H1 (cell line): ENCODE data around the gene NEBL.

Experiments
- CEBPB ChIP-seq: IDR thresholded peaks from 2 replicates; pipeline ENCODE4 v1.6.1; 2012; ENCODE audit warnings: low read depth, low read length
- CTCF ChIP-seq, 3 experiments: IDR thresholded peaks; 1 replicate in 2 of 3; 2 replicates in 1 of 3; pipeline versions ENCODE4 v1.5.1 to v1.6.1; 2011; ENCODE audit warnings: low read length in 3 of 3, mild to moderate bottlenecking in 3 of 3, inconsistent platforms in 2 of 3, low read depth in 1 of 3, moderate library complexity in 1 of 3; ENCODE audit not compliant: insufficient read depth in 1 of 3; ENCODE audit errors: control extremely low read depth in 1 of 3
- RXRA ChIP-seq: IDR thresholded peaks from 2 replicates; pipeline ENCODE4 v1.6.1; 2011; ENCODE audit warnings: low read depth, mild to moderate bottlenecking, low read length, moderate library complexity; ENCODE audit not compliant: insufficient read depth

- TF ChIP-seq CTCF (IDR thresholded peaks at IDR 0.05; ENCODE audit: control extremely low read depth in 1 of 3, insufficient read depth in 1 of 3, low read depth in 1 of 3, low read length in 3 of 3) = no peak
- TF ChIP-seq RXRA = no peak
- TF ChIP-seq CEBPB = no peak
Measured at GRCh38 chr10:20814116-20814515, 83.0 kb downstream of the NEBL start.
